NK-92 treated with Interleukin-12 subunit alpha and Interleukin-12 subunit beta, amount 100 ng/mL, for 24 hours (cell line): ENCODE measurements around the gene GALNT18.
A peak's percentile ranks its signal among the peaks of the same experiment; 100 is the strongest.

ENCODE experiments used
- DNase-seq: peaks from one replicate; lab custom pipeline; 2025; lab: John Stamatoyannopoulos, UW

Gene GALNT18

DNA sequence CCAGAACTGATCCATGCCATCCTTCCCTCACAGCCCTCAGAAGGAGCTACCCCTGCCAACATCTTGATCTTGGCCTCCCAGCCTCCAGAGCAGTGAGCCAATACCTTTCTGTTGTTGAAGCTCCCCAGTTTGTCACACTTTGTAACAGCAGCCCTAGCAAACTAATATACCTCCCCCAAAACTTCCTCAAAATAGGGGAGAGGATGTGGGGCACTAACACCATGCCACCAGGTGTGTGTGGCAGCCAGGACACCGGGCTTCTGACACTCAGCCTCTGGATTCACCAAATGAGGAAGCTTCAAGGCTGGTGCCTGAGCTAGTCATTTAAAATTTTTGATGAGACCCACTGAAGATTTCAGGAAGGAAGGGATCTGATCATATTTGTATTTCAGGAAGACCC is 353.7 kb downstream of the GALNT18 start:
- DNase-seq, result no peak

GRCh38 chr11:11267312-11267711 is 354.5 kb downstream of the GALNT18 start:
- no peak for DNase-seq

DNA sequence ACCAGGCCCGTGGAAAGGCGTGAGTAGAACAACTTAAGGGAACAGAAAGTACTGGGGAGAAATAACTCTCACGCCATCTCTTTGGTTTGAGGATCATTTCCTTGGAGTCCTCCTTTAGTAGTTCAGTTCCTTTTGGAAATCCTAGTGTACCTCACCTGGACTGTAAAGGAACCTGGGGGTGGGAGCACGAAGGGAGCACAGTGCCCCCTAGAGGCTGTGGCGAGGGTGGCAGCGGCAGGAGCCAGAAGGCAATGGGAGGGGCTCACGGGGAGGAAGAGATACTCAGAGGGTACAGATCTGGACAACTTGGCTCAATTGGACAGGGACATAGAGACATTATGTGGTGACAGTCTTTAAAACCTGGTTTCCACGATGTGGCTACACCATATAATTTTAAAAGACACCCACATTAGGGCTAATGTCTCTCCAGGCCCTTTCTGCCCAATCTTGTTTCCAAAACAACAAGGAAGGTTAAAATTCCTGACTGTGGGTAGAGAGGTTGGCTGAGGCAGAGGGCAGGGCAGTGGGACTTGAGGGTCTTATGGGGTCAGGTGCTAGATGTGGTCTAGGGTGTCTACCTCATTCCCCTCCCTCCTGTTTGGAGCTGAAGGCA is 355.7 kb downstream of the GALNT18 start:
- DNase-seq, result peak; percentile 29

DNA sequence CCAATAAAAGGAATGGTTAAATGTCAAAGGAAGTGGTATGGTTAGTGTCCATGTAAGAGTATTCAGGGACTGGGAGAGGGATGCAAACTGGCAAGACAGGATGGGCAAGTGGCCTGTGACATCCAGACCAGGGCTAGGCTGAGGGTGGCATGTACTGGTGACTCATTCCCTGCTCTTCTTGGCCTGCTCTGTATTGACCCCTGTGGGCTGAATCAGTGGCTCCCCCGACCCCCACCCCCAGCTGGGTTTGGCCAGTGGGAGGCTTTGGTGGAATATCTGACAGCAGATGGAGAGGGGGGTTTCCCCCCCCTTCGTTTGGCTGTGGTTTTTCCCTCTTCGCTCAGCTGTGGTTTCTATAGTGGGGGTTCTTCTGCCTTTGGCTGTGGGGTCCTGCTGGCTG is 356.5 kb downstream of the GALNT18 start:
- no peak for DNase-seq

DNA sequence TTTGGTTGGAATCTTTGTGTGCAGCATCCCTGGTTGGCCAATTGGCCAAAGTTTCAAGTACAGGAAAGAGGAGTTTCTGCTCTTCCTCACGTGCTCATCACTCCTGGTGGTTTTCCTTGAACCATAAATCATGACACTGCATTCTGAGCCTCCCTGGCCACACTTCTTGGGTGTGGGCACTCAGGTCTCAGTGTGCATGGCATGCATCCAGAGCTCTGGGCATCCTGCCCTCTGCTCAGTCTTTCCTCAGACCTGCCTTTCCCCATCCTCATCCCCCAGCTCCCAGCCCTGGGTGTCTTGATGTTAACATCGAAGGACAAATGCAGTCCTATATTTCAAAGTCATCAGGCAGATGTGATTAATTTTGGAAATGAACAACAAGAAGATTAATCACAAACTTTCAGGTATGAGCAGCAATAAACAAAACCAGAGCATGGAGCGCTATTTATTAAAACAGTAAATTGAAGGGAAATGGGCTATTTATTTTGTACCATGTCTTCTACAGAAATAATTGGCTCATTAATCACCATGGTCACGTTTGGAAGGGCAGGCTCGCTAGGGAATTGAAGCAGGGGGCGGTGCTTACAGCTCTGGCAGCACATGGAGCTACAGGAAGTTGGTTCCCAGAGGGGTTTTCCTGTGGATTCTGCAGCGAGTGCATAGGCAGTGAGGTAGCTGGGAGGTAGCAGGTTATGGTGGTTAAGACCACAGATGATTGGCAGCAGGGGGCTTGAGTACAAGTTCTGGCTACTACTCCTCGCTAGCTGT is 358.4 kb downstream of the GALNT18 start:
- no peak for DNase-seq

DNA sequence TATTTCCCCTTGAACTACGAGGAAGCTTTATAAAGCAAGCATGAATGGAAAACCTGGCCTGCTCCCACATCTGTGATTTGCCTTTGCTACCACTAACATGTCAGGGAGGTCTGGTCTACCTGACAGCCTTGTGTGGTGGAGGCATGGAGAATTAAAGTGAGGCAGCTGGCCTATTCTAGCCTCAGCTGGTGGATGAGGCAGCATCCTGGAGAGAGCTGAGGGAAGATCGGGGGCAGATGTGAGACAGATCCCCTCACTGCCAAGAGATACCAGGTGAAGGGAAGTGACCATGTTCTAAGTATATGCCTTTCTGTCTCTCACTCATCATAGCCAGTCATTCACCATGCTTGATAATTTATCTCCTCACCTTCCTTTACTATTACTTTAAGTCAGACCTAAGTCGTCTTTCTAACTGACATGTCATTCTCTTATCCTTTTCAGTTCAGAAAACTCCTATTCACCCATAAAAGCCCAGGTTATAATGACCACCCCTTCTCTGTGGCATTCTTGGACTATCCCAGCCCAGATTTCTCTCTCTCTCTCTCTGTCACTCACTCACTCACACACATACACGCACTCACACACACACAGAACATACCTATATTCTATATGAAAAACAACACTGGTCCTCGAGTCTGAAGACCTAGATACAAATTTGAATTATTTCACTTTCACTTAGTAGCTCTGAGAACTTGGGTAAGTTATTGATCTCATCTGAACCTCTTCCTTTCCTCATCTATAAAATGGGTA is 359.5 kb downstream of the GALNT18 start:
- no peak for DNase-seq

DNA sequence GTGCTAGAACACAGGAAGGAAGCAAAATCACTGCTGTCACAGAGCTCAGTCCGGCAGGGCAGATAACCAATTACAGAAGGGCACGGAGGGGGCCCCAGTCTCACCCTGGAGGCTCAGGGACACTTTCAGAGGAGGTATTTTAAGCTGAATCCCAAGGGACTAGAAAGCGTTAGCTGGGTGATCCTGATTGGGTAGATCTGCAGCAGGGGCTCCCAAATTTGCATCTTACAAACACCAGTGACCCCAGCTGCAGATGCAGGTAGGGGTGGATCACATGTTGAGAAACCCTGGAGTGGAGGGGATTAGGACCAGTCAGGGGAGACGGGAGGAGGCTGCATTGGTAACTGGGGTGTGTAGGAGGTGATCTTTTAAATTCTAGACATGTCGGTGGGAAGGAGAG is 360.2 kb downstream of the GALNT18 start:
- DNase-seq, result no peak

GRCh38 chr11:11260903-11261302 is 360.9 kb downstream of the GALNT18 start:
- no peak for DNase-seq

- DNase-seq, result no peak
Measured at GRCh38 chr11:11253995-11254394, 367.8 kb downstream of the GALNT18 start.

GRCh38 chr11:11253497-11253896 is 368.3 kb downstream of the GALNT18 start:
- DNase-seq, result no peak

DNA sequence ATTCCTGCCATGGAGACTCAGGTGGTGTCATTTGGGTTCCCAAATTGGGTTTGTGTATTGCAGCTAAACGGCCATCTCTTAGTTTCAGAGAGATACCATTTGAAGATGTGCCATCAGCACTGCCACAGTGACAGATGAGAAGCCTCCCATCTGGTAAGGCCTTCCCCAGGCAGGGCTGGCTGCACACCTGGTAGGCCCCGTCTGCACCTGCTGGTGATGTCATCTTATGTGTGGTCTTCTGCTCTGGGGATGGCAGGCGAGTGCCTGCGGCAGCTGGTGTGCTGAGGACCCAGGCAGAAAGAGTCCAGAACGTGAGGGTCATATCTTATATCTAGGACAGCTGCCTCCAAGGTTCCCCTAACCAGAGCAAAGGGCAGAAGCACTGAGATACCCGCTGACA is 369.4 kb downstream of the GALNT18 start:
- DNase-seq, result no peak

GRCh38 chr11:11251394-11251970 is 370.3 kb downstream of the GALNT18 start:
- DNase-seq, result no peak

- DNase-seq, result no peak
Measured at GRCh38 chr11:11250470-11250869, 371.3 kb downstream of the GALNT18 start.

DNA sequence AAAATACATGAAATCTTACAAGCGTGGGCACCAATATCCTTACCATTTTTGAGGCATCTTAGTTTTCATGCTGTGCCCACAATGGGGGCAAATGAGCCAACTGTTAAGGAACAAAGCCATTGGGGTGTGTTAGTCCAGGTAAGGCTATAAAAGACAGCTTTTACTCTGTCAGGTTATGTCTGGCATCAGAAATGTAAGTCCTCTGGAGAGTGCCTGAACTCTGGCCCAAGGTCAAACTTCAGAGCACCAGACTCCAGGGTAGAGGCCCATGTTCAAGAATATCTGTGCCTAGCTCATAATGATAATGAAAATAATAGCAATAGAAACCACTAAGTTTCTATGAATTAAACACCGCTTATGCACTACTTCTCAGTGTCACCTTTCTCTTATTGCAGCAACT is 374.2 kb downstream of the GALNT18 start:
- DNase-seq, result no peak

DNA sequence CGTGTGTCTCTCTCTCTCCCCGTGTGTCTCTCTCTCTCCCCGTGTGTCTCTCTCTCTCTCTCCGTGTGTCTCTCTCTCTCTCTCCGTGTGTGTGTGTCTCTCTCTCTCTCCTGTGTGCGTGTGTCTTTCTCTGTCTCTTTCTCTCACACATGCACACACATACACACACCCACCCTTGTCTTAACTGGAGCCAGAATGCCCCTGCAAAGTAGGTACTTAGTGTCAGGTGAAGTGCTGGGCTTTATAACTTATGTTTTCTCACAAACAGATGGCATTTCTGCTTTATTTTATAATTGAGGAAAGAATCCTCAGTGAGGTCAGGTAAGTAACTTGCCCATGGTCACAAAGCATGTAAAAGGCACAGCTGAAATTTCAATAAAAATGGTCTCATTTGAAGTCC is 374.7 kb downstream of the GALNT18 start:
- DNase-seq, result no peak

GRCh38 chr11:11246166-11246565 is 375.6 kb downstream of the GALNT18 start:
- no peak for DNase-seq

DNA sequence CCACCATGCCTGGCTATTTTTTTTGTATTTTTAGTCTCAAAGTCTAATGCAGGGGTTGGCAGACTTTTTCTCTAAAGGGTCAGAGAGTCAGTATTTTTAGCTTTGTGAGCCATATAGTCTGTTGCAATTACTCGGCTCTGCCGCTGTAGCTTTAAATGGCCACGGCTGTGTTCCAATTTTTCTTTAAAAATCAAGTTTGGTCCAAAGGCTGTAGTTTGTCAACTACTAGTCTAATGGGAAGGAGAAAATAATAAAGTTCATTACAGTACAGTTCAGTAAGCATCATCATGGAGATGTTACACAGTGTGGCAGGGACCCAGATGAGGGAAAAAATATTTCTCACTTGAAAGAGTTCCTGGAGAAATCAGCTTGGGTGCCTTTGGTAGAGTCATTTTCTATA is 376.4 kb downstream of the GALNT18 start:
- DNase-seq, result no peak

GRCh38 chr11:11244470-11245080 is 377.2 kb downstream of the GALNT18 start:
- no peak for DNase-seq

- DNase-seq, result no peak
Measured at GRCh38 chr11:11243590-11244469, 378.0 kb downstream of the GALNT18 start.

- no peak for DNase-seq
Measured at GRCh38 chr11:11243209-11243589, 378.6 kb downstream of the GALNT18 start.

DNA sequence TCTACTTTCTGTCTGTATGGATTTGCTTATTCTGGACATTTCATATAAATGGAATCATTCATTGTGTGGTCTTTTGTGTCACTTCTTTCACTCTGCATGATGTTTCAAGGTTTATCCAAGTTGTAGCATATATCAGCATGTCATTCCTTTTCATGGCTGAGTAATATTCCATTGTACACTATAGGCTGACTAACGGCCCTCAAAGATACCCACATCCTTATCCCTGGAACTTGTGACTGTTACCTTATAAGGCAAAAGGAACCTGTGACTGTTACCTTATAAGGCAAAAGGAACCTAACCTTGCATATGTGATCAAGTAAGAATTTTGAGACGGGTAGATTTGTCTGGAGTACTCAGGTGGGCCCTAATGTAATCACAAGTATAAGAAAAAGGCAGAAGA is 380.5 kb downstream of the GALNT18 start:
- DNase-seq, result no peak
